SK-N-SH treated with all-trans-retinoic acid at 6 μM for 48 hours (cell line): ENCODE data around the gene C11orf16.

Experiments used
- ATAC-seq: fragments of 200-7000 bp; cut with Tn5 transposase; 3 replicates; pipeline ENCODE4 v1.9.1; 2020; ENCODE audit warnings: mild to moderate bottlenecking, moderate library complexity
- CREB5 ChIP-seq: fragments of 250-450 bp; sonication (Bioruptor Pico); IDR thresholded peaks from 2 replicates; pipeline ENCODE4 v1.5.1; 2020; ENCODE audit warnings: low read depth, mild to moderate bottlenecking, moderate library complexity
- CSRNP3 ChIP-seq: fragments of 250-450 bp; sonication (Bioruptor Pico); IDR thresholded peaks from 2 replicates; pipeline ENCODE4 v1.5.1; 2021; ENCODE audit warnings: mild to moderate bottlenecking, moderate library complexity
- ESRRG ChIP-seq: fragments of 250-450 bp; sonication (Bioruptor Pico); IDR thresholded peaks from 2 replicates; pipeline ENCODE4 v1.6.1; 2021; ENCODE audit warnings: mild to moderate bottlenecking
- GLIS3 ChIP-seq: fragments of 250-450 bp; sonication (Bioruptor Pico); IDR thresholded peaks from 2 replicates; pipeline ENCODE4 v1.5.0; 2020; ENCODE audit warnings: mild to moderate bottlenecking, moderate library complexity
- ISL1 ChIP-seq: fragments of 250-450 bp; sonication (Bioruptor Pico); IDR thresholded peaks from 2 replicates; pipeline ENCODE4 v2.1.2; 2022; ENCODE audit warnings: mild to moderate bottlenecking, moderate library complexity
- PATZ1 ChIP-seq: fragments of 250-450 bp; sonication (Bioruptor Pico); IDR thresholded peaks from 2 replicates; pipeline ENCODE4 v1.8.0; 2020; ENCODE audit warnings: mild to moderate bottlenecking, moderate library complexity, borderline replicate concordance
- POU6F1 ChIP-seq: fragments of 250-450 bp; sonication (Bioruptor Pico); IDR thresholded peaks from 2 replicates; pipeline ENCODE4 v1.8.0; 2021; ENCODE audit warnings: low read depth, mild to moderate bottlenecking, moderate library complexity, borderline replicate concordance
- PPARA ChIP-seq: fragments of 250-450 bp; sonication (Bioruptor Pico); IDR thresholded peaks from 2 replicates; pipeline ENCODE4 v1.5.0; 2020; ENCODE audit warnings: mild to moderate bottlenecking, borderline replicate concordance
- RARB ChIP-seq: fragments of 250-450 bp; sonication (Bioruptor Pico); IDR thresholded peaks from 2 replicates; pipeline ENCODE4 v1.8.0; 2021; ENCODE audit warnings: mild to moderate bottlenecking, moderate library complexity
- SNAI2 ChIP-seq: fragments of 250-450 bp; sonication (Bioruptor Pico); IDR thresholded peaks from 2 replicates; pipeline ENCODE4 v1.5.0; 2020; ENCODE audit warnings: mild to moderate bottlenecking, moderate library complexity
- TCF4 ChIP-seq: fragments of 250-450 bp; sonication (Bioruptor Pico); IDR thresholded peaks from 2 replicates; pipeline ENCODE4 v1.8.0; 2021; ENCODE audit warnings: mild to moderate bottlenecking, moderate library complexity, borderline replicate concordance
- TOX ChIP-seq: fragments of 250-450 bp; sonication (Bioruptor Pico); IDR thresholded peaks from 2 replicates; pipeline ENCODE4 v1.8.0; 2021; ENCODE audit warnings: mild to moderate bottlenecking, moderate library complexity, borderline replicate concordance
- TSHZ2 ChIP-seq: fragments of 250-450 bp; sonication (Bioruptor Pico); IDR thresholded peaks from 2 replicates; pipeline ENCODE4 v1.5.0; 2020; ENCODE audit warnings: mild to moderate bottlenecking, moderate library complexity
- ZC3H10 ChIP-seq: fragments of 250-450 bp; sonication (Bioruptor Pico); IDR thresholded peaks from 2 replicates; pipeline ENCODE4 v1.5.1; 2021; ENCODE audit warnings: mild to moderate bottlenecking, moderate library complexity
- ZFP3 ChIP-seq: fragments of 250-450 bp; sonication (Bioruptor Pico); IDR thresholded peaks from 2 replicates; pipeline ENCODE4 v1.5.0; 2020; ENCODE audit warnings: mild to moderate bottlenecking, moderate library complexity
- ZNF70 ChIP-seq: fragments of 450-650 bp; formaldehyde crosslinking; IDR thresholded peaks from 2 replicates; pipeline ENCODE4 v1.5.0; 2020; ENCODE audit warnings: mild to moderate bottlenecking, moderate library complexity

C11orf16 gene

GRCh38 chr11:8913961-8914660 is 18.6 kb downstream of the C11orf16 start:
- TF ChIP-seq CREB5 (CRISPR knock-in tag) = no peak
- TF ChIP-seq ESRRG = no peak
- no peak for TF ChIP-seq TOX (CRISPR knock-in tag)
- TF ChIP-seq TSHZ2 (CRISPR knock-in tag) = no peak
- no peak for TF ChIP-seq ZFP3 (CRISPR knock-in tag)
- TF ChIP-seq POU6F1 = no peak
- no peak for TF ChIP-seq CSRNP3 (CRISPR knock-in tag)
- no peak for TF ChIP-seq ZC3H10 (CRISPR knock-in tag)
- no peak for TF ChIP-seq ISL1
- TF ChIP-seq PATZ1 (CRISPR knock-in tag) = no peak
- no peak for TF ChIP-seq PPARA (CRISPR knock-in tag)
- TF ChIP-seq RARB (CRISPR knock-in tag) = no peak
- no peak for TF ChIP-seq SNAI2 (CRISPR knock-in tag)
- no peak for TF ChIP-seq TCF4 (CRISPR knock-in tag)
- no peak for TF ChIP-seq GLIS3 (CRISPR knock-in tag)
- ATAC-seq = no peak

GRCh38 chr11:8911029-8911823 is 21.5 kb downstream of the C11orf16 start, which contains the start of gene AKIP1:
TSS of gene AKIP1 (plus strand) at chr11:8911189. CDS start at chr11:8911450, 261 bp downstream.
- ATAC-seq = peak; percentile 89
- no peak for TF ChIP-seq CREB5 (CRISPR knock-in tag)
- TF ChIP-seq ZNF70 (CRISPR knock-in tag) = no peak
- no peak for TF ChIP-seq POU6F1
